Measurements from ENCODE around the gene SCN5A. TPM values are rescaled to one million over a fixed set of nuclear protein-coding genes. Genes with fewer than 3 reads are reported as not detected.

Gene SCN5A
- total and polyA plus RNA-seq, 2 of the 13 experiments (the other 11 are each of a cell fraction or from before 2014, with no cell fraction given), result 0.22 TPM; not detected in 1

DNA sequence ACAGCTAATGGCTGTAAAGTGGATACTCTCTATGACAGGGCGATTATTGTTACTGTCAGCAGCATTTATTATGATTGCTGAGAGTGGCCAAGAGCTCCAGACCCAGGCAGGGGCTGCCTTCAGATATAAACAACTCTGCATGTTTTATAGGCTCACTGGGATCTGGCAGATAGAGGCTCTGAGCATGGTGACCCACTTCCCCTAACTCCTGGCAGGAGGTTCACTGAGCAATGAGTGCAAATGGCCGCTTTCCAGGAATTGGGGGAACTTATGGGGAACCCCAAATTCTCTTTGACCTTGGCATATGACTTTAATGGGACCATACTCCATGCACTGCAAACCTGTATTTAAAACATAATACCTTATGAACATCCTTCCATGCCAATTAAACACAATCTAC lies 59.0 kb downstream of the SCN5A start:
- Histone ChIP-seq H2AFZ (ENCODE audit: low read length) (no peak overlapping the region), H3K9ac (ENCODE audit: insufficient read depth, low read depth, low read length) (no peak overlapping the region), H3K4me2 (ENCODE audit: low read depth, low read length) (no peak overlapping the region), H3K4me1 (ENCODE audit: insufficient read depth, low read length) (no peaks in the 10 kb centered on the region), H3K27me3 (ENCODE audit: control insufficient read depth in 1 of 2, insufficient read depth in 2 of 2, low read length in 2 of 2) (peaks cover 1 to 9% of the 10 kb centered on the region in 2 experiments; a peak in 1 of 5 replicates), H3K9me3 (ENCODE audit: low read length) (no peaks in the 10 kb centered on the region), H4K20me1 (ENCODE audit: insufficient read depth, low read length) (no peaks in the 10 kb centered on the region), H3K36me3 (replicated peaks in 1 of 2; ENCODE audit: control insufficient read depth in 1 of 2, insufficient read depth in 2 of 2, low read length in 2 of 2) (no peaks in the 10 kb centered on the region), H3K79me2 (ENCODE audit: insufficient read depth, low read length) (no peaks in the 10 kb centered on the region), H3K4me3 (replicated peaks in 1 of 3; ENCODE audit: insufficient read depth in 1 of 3, low read depth in 2 of 3, low read length in 3 of 3) (no peak overlapping the region), H3K27ac (ENCODE audit: extremely low read length, insufficient read depth, low read length) (no peak overlapping the region)
- FAIRE-seq (no peak), DNase-seq (ENCODE audit: low spot score) (no peak), ATAC-seq (no peak)
- 0% methylated on average over 1 of the region's 2 CpGs for WGBS (ENCODE audit: low lambda C conversion rate)
- POLR2A ChIA-PET, result no interaction called here
- BruUV-seq (replicated peaks), result no TSS peak
- intact Hi-C loops (cut with micrococcal nuclease; ENCODE audit: unreplicated experiment) (no loop called here), in situ Hi-C loops (cut with HindIII; ENCODE audit: extremely low pct_ligation_motif_present, low pct_unique_long_range_greater_than_20kb) (no loop called here)
- CTCF ChIA-PET (ENCODE audit: low intra/inter-chr PET ratio, low total read pairs), result no interaction called here
- no peak for TF ChIP-seq ZNF292 (CRISPR knock-in tag; IDR thresholded peaks at IDR 0.05; ENCODE audit: borderline replicate concordance, low read depth)
- TF ChIP-seq, protein P1, sequence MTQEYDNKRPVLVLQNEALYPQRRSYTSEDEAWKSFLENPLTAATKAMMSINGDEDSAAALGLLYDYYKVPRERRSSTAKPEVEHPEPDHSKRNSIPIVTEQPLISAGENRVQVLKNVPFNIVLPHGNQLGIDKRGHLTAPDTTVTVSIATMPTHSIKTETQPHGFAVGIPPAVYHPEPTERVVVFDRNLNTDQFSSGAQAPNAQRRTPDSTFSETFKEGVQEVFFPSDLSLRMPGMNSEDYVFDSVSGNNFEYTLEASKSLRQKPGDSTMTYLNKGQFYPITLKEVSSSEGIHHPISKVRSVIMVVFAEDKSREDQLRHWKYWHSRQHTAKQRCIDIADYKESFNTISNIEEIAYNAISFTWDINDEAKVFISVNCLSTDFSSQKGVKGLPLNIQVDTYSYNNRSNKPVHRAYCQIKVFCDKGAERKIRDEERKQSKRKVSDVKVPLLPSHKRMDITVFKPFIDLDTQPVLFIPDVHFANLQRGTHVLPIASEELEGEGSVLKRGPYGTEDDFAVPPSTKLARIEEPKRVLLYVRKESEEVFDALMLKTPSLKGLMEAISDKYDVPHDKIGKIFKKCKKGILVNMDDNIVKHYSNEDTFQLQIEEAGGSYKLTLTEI (CRISPR knock-in tag; conservative IDR thresholded peaks at IDR 0.05), result no peak
- no peak for TF ChIP-seq MBD4 (IDR thresholded peaks at IDR 0.05; ENCODE audit: borderline replicate concordance, low read length)
- TF ChIP-seq ZNF234 (CRISPR knock-in tag; conservative IDR thresholded peaks at IDR 0.05), result no peak
- TF ChIP-seq NFIC (IDR thresholded peaks at IDR 0.05; ENCODE audit: low read length), result no peak
- TF ChIP-seq MTF1 (CRISPR knock-in tag; IDR thresholded peaks at IDR 0.05), result no peak
- no peak for TF ChIP-seq HOXD1 (CRISPR knock-in tag; IDR thresholded peaks at IDR 0.05)
- no peak for TF ChIP-seq SCMH1 (CRISPR knock-in tag; IDR thresholded peaks at IDR 0.05; ENCODE audit: borderline replicate concordance)
- no peak for TF ChIP-seq MED13 (CRISPR knock-in tag; IDR thresholded peaks at IDR 0.05)
- no peak for TF ChIP-seq HMGA1 (CRISPR knock-in tag; conservative IDR thresholded peaks at IDR 0.05)
- TF ChIP-seq, protein P2, sequence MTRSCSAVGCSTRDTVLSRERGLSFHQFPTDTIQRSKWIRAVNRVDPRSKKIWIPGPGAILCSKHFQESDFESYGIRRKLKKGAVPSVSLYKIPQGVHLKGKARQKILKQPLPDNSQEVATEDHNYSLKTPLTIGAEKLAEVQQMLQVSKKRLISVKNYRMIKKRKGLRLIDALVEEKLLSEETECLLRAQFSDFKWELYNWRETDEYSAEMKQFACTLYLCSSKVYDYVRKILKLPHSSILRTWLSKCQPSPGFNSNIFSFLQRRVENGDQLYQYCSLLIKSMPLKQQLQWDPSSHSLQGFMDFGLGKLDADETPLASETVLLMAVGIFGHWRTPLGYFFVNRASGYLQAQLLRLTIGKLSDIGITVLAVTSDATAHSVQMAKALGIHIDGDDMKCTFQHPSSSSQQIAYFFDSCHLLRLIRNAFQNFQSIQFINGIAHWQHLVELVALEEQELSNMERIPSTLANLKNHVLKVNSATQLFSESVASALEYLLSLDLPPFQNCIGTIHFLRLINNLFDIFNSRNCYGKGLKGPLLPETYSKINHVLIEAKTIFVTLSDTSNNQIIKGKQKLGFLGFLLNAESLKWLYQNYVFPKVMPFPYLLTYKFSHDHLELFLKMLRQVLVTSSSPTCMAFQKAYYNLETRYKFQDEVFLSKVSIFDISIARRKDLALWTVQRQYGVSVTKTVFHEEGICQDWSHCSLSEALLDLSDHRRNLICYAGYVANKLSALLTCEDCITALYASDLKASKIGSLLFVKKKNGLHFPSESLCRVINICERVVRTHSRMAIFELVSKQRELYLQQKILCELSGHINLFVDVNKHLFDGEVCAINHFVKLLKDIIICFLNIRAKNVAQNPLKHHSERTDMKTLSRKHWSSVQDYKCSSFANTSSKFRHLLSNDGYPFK (CRISPR knock-in tag; IDR thresholded peaks at IDR 0.05; ENCODE audit: borderline replicate concordance), result no peak
- TF ChIP-seq MTA3 (CRISPR knock-in tag; IDR thresholded peaks at IDR 0.05), result no peak
